ENCODE measurements around the gene KRT34.
"Not testable (repeated sequence)": the region's sequence is repeated elsewhere in the genome, so short reads cannot be mapped to it uniquely, and the experiment has no call there.

KRT34 gene

DNA sequence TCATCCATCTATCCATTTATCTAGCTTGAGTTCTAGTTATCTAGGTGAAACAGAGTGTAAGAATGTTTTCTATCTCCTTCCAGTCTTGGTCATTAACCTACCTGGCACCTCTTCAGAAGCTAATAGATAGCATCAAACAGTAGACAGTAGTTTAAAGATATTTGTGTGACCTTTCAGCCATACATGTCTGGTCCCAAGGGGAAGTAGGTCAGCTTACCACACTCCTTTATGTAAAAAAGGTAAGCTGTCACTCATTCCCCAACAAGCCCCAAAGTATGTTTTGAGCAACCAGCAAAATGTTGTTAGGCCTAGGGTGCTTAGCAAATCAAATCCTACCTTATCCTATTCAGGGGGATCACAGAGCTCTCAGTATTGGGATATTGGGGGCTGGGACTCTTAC lies 16.0 kb downstream of the KRT34 start:
- no peak for DNase-seq (ENCODE audit: low read depth in 2 of 2)

DNA sequence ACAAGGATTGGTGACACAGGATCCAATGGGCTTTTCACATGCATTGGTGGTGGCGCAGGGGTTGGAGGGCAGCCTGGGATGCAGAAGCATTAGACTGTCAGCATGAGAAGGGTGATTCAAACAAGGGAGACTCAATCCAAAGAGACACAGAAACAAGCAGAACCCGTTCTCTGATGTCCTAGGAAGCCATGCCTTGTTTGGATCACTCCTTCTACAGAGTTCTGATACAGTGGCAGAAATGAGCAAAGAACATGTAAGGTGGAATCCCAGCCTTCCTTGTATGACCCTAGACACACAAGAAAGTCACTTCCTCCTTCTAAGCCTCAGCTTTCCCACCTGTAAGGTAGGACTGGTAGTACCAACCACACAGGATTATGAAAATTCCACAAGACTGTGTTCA lies 18.2 kb downstream of the KRT34 start:
- no peak for DNase-seq (ENCODE audit: low read depth in 2 of 2)

DNA sequence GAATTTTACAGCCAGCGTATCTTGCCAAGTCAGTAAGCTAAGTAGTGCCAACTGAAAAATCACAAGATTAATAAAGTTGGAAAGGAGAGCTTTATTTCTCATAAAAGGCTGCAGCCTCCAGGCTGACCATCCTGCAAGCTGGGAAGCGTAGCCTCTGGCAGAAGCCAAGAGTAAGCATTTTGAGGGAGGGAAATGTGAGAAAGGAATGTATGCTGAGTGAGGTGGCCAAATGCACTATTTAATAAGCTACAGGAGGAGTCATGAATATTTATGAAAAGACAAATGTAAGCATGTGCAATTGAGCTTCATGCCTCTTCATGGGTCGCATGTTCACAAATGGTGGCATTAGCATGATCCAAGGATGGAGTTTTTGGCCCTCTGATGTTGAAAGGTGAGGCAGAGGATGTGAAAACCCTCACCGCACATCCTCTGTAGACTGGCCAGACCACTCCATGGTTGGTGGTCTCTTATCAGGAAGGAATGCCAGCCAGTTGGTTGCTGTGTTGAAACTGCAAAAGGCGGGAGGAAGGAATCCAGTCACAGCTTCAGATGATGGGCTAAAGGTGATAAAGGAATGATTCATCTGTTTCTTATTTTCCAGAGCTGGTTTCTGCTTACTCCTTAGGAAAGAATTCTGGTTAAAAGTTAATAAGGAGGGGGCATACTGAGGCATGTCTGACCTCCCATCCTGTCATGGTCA lies 21.7 kb downstream of the KRT34 start:
- no peak for DNase-seq (ENCODE audit: low read depth in 2 of 2)

DNA sequence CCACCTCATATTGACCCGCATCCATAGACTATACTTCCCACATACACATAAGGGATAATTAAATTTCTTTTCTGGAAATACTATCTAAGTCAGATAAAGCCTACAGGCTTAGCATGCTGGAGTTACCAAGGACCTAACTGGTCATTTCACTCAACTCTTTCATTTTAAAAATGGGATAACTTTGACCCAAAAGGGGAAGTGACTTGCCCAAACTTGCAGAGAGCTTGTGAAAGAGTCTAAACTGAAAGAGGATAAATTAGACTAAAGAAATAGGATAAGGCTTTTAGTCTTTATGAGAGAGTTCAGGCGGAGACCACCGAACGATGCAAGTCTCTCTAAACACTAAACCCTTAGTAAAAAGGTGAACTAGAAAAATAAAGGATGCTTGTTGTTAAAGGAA lies 27.6 kb downstream of the KRT34 start:
- DNase-seq (ENCODE audit: low read depth in 2 of 2), result no peak

DNA sequence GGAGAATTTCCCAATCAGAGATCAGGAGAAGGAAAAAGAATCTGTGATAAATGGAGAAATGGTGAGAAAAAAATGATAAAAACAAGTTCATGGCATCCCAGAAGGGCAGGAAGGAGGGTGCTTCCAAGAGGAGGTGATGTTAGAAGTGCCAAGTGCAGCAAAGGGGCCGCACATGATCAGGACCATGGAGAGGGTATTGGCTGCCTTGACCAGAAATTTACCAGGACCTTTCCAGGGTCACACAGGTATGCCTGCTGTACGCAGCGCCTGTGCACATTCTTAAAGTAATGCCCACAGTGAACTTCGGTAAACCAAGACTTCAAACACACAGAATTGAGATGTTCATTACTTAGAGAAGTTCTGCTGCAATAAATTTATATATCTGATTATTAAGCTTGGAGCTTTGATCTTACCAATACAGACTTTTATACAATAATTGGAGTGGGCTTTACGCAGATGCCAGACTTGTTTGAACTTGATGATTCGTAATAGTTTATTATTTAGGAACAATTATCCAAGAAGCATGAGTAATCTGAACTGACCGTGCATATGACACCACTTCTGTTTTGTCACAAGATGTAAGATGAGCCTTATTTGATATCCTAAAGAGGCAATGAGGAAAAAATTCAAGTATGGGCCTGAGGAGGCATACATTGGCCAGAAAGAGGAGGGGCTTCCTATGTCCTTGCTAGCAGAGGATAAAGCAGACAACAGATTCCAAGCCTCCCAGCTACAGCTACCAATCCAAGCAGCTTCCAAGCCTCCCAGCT lies 29.3 kb downstream of the KRT34 start:
- DNase-seq (ENCODE audit: low read depth in 2 of 2), result no peak

DNA sequence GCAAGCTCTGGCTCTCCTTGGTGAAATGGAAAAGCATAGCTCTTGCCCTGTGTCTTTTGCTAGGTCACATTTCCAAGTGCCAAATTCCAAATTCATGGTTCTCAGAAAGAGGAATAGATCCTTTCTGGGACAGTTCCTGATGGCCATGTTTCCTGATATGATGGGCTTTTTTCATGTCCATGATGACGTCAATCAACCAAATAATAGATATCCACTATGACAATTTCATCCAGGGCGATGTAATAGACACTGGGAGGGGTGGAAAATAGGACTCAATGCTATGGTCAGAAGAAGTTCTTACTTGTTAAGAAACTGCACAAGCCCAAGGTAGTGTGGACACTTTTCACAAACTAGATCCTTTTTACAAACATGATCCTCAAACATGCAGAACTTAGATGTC lies 30.9 kb downstream of the KRT34 start:
- DNase-seq (ENCODE audit: low read depth in 2 of 2), result no peak

DNA sequence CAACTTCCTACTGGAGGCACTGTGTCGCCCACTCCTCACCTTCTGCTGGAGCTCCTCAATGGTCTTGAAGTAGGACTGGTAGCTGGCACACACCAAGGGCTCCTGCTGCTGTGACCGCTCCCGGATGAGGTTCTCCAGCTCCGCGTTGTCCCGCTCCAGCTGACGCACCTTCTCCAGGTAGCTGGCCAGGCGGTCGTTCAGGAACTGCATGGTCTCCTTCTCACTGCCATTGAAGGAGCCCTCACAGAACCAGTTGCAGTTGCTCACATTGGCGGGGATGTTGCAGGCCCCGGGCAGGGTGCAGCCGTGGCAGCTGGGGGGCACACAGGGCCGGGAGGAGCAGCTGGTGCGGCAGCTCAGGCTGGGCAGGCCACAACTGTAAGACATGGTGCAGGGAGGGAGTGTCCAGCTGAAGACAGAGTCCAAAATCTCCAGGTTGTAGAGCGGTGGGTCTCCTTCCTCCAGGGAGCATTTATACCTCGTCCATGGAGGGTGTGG lies 31.7 kb downstream of the KRT34 start, which contains the start of gene KRT33A:
Gene KRT33A, minus strand, starts transcription at position 448 of the 498 bp plus-strand sequence. Its CDS starts 61 bp downstream, at position 387.
- not testable (repeated sequence) for DNase-seq (ENCODE audit: low read depth in 2 of 2)

DNA sequence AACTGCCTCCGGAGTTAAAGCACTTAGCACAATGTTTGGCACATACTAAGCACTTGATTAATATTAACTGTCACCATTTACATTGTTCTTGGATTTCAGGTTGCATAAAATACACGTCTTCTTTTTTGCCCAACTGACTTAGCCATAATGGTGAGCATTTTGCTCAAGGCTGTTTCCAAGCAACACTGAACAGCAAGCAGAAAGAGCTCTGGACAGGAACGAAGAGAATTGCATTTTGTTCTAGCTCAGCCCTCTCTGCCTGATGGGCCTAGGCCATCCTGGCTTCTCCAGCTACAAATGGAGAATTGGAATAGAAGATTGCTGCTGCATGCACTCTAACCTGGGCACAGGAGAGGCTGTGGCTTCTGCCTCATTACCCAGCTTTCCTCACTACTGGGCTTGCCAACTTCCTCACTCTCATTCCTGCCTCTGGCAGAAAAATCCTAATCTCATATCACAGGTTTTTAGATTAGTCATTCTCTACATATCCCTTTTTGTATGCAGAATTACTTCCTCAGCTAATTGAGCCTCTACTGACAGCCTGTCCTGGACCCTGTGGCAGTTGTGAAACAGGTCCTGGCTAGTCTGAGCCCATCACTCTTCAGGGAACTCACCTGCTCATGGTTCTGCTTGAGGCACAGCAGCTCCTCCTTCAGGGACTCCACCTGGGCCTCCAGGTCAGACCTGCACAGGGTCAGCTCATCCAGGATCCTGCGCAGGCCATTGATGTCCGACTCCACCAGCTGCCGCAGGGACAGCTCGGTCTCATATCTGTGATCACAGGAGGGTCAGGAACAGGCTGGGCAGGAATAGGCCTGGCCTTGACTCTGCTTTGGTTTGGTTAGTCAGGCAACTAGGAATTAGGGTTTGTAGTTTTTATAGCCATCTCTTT lies 34.0 kb downstream of the KRT34 start:
- DNase-seq (ENCODE audit: low read depth in 2 of 2), result no peak

DNA sequence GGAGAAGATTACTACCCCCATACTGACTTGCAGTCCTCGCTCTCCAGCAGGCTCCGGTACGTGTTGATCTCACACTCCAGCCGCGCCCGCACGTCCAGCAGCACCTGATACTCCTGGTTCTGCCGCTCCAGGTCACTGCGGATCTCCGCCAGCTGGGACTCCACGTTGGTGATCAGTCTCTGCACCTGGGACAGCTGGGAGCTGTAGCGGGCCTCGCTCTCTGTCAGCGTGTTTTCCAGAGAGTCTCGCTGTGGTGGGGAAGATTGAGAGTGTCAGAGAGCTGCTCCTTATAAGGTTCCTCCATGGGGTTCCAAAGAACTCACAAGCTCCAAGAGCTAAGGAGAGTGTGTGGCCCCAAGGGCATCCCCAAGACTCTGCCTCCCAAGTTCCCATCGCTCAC lies 35.7 kb downstream of the KRT34 start:
- not testable (repeated sequence) for DNase-seq (ENCODE audit: low read depth in 2 of 2)

DNA sequence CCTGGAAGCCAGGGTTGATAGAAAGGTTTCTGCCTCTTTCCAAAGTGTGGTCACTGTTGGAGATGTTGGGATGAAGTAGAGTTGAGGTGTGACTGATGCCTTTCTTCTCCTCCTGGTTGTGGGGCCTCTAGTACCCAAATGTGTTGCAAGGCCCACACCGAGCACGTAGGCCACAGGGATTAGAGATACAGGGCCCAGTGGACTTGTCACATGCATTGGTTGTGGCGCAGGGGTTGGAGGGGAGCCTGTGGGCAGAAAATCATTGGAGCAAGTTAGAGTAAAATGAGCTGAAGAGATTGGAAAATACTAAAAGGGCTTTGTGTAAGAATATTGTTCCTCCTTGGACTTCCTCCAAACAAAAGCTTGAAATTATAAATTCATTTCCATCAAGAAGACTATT lies 36.1 kb downstream of the KRT34 start:
- DNase-seq (ENCODE audit: low read depth in 2 of 2), result no peak

DNA sequence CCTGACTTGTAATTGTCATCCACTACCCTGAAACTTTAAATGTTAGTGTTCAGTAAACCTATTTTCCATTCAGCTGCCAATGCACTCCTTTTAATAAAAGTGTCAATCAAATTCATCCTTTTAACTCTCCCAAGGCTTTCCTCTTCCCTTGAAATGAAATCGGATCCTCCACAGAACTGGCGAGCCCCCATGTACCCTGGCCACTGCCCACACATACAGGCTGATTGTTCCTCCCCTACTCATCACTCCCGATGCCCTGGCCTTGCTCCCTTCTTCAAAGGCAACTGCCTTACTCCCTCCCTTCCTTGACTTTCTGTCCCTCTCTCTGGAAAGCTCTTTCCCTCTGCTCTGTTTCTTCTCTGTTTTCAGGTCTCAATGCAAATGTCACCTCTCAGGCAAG lies 39.1 kb downstream of the KRT34 start:
- no peak for DNase-seq (ENCODE audit: low read depth in 2 of 2)

DNA sequence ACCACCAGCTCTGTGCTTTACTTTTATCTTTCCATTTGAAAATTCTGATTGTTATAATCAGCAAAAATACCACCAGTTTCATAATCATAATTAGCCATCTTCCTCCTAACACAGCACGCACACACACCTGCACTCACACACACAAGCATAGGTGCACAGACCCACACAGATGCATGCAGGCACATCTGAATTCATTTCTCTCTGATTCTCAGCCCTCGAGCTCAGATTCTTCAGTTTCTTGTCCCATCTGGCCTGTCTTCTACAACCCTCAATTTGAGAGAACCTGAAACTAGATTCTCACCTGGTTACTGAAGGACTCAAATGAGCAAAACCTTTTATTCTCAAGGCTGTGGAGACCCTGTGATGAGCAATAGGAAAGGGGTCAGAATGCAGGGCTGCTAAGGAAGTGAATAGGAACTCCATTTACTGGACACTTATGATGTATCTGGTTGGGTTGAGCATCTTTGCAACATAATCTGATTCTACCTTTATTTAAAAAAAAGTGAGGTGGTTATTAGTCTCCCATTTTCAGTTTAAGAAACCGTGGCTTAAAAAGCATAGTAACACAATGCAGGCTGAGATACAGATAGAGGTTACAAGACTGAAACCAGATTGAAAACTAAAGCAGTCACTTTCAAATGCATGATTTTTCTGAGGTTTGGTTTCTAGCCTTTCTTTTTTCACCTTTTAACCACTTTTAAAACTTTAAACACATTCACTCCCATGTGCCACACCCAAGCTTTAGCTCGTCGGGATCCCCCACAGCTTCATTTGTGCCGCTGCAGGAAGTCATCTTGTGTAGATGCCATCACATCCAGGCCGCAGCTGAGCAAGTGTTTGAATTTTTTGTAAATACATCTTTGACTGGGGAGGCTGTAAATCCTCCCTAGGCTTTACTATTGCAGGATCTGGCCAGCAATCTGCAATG lies 40.9 kb downstream of the KRT34 start:
- DNase-seq (ENCODE audit: low read depth in 2 of 2), result no peak

DNA sequence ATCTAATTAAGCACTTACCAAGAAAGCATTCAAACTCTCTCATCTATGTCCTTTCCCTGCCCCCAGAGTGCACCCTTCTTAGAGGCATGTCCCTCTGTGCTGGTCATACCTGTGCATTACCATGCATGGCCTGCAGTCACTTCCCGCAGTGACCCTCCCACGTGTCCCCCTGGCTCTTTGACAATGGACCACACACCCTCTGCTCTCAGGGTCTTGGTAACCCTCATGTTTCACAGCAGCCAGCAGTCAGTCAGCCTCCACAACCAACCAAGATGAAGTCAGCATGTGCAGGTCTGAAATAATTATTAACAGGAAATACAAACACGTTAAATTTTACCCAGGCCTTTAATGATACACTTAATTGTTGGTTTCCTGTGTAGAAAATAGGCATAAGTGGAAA lies 41.6 kb downstream of the KRT34 start:
- no peak for DNase-seq (ENCODE audit: low read depth in 2 of 2)

DNA sequence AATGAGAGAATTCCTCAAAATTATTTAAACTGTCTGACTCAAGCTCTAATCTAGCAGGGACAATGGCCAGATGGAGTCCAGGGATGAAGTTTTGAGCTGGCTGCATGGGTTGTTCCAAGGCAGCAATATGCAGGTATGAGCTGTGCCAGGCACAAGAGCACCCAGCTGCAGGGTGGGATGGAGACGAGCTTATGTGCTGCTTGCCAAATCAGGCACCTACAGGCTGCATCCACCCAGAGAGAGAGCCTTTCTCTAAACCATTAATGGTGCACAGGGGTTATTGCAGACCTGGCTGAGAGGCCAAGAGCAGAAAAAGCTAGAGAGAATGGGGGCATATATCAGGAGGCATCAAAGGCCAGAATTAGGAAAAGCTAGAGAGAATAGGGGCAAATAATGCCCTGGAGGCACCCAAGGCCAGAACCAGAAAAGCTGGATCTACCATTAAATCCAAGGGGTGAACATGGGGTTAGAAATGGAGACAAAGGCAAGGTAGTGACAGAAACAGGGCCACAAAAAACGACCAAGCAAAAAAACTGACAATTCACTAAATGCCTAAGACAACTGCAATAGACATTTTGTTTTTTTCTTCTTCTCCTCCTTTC lies 42.4 kb downstream of the KRT34 start:
- DNase-seq (ENCODE audit: low read depth in 2 of 2), result no peak

DNA sequence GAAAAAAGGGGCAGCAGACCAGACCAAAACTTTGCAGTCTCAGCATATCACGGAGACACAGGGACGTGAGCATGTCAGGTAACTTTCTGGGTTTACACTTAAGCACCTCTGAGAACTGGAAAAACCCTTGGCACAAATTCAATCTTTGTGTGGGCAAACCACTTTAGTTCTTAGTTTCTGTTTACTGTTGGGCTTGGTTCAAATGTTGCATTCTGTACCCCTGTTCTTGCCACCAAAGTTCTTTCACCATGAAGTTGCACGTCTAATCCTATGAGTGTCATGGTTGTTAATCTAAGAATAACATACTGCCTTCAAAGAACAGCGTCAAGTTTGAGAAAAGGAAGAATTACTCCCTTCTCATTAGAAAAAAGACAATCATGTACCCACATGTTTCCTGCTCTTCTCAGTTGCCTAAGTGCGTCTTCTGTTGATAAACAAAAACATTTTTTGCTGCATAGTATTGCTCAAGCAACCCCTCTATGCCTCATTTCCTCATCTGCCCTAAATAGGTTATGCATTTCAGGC lies 43.1 kb downstream of the KRT34 start:
- DNase-seq (ENCODE audit: low read depth in 2 of 2), result peak in 1 of 2 donors; percentile 10

DNA sequence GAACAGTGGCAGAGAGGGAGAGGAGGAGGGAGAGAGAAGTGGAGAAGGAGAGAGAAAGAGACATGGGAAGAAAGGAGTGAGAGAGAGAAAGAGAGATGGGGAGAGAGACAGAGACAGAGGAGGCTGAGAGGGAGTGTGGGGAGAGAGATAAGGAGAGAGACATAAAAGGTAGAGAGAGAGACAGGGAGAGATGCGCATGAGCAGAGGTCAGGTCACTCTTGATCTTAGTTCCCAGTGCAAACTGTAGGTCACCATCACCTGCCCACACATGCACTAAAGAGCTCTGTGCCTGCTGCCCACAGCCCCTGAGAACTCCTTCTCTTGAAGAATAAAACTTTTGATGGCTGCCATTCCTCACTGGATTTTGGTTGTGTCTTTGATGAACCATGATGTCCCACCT lies 46.4 kb downstream of the KRT34 start:
- DNase-seq (ENCODE audit: low read depth in 2 of 2), result no peak

DNA sequence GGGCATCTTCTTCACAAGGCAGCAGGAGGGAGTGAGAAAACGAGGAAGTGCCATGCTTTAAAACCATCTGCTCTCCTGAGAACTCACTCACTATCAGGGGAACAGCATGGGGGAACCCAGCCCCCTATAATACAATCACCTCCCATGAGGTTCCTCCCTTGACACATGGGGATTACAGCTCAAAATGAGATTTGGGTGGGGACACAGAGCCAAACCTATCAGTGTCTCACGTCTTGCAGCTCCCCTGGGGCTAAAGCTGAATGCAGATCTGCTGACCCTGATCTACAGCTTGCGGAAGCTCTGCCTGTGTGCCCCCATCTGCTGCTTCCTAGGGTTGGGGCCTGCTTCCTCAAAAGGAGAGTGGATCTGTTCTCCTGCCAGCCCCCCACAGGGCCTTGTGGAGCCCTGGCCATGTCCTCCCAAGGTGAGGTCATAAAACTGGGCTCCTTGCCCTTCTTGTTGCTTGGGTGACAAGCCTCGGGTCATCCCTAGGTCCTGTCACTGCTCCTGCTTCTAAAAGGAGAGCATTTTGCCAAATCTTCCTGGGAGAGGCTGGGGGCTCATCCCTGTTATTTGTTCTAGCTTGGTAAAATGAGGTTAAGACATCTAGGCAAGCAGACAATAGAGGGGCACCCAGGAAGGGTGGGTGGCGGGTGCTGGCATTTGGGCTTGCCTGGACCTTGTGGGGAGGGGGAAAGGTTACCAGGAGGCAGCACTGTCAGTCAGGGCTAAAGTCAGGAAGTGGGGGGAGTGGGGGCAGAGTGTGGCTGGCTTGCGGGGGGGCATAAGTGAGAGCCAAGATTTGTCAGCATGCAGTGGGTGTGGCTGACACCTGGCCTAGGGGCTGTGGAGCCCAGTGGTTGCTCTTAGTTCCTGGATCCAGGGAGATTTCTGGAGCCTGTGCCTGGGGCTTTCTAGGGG lies 47.5 kb downstream of the KRT34 start:
- no peak for DNase-seq (ENCODE audit: low read depth in 2 of 2)

DNA sequence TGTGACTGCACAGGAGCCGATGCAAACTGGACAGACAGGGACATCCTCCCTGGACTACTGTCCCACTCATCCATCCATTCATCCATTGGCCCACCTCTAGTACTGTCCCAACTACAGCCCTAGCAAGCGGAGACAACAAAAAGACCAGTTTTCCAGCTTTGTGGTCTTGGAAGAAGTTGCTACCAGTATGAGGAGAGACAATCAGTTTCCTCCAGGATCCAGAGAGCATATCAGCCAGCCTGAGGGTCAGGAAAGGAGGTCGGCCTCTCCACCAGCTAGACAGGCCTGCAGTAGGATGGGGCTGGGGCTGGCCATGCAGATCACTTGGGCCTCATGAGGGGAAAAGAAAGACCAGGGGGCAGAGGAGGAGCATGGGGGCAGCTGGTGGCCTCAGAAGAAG lies 48.3 kb downstream of the KRT34 start:
- DNase-seq (ENCODE audit: low read depth in 2 of 2), result no peak

DNA sequence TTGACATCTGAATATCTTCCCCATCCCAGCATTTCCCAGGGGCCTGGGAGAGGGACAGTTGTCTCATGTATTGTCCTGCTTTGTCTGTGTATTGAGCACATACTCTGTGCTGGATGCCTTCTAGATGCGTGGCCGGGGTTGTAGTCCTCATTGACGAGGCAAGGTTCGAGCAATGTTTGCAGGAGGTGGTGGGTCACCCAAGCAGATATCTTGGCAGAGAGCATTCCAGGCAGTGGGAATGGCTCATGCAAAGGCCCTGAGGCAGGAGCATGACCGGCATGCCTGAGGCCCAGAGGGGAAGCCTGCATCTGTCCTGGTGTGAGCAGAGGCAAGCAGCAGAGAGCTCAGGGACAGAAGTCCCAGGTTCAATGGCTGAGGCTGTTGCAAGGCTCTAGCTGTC lies 49.0 kb downstream of the KRT34 start:
- DNase-seq (ENCODE audit: low read depth in 2 of 2), result no peak
